ENCODE results near the gene MPDZ.
"Not testable (repeated sequence)": the region's sequence is repeated elsewhere in the genome, so short reads cannot be mapped to it uniquely, and the experiment has no call there.

MPDZ gene

DNA sequence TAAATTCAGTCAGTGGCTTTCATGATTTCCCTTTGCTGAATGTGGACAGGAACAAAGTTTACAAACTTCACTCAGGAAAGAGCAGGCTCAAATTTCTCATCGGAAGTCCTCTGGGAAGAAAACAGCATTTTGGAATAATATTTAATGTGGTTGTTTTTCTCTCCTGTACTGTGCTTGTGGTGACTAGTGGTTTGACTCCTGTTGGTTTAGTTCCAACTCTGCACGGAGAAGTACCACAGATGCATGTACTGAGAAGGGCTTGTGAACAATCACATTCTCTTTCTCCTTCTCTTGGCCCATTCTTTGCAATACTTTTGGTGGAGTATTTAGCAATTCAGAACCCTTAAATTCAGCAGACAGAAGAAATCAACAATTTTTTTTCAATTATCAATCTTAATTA is 13.3 kb downstream of the MPDZ start:
- no peak for DNase-seq (ENCODE audit: extremely low read depth in 1 of 2, low read depth in 1 of 2)

DNA sequence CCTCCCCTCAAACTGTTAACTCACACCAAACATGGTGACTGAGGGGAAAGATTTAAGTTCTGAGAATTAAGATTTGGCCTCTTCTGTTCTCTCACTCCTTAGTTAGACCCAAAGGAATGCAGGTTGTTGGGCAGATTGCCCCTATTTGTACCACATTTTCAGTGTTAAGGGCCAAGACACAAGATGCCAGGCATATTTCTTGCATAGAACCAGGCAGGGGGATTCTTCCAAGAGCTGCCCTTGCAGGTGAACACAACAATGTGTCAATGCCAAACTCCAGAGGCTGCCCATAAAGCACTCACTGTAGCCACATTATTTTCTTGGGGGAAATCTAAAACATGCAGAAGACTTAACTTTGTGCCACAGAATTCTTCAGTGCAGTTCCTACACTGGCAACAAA is 14.7 kb downstream of the MPDZ start:
- DNase-seq (ENCODE audit: extremely low read depth in 1 of 2, low read depth in 1 of 2) = no peak

DNA sequence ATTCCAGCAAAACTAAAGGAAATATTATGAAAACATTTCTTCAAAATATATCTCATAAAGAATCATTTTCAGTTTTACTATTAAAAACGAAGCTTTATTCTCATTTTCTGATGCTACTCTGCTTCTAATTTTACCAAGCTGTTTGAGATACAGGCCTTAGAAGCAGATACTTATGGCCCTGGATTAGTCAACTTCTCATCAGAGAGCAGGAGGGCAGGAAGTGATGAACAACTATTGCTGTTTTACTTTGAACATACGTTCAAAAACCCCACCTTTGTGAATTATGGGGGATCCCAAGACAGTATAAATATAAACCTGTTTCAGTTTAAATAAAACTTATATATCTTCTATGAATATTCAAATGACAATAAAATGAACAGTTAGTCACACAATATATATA is 16.0 kb downstream of the MPDZ start:
- DNase-seq (ENCODE audit: extremely low read depth in 1 of 2, low read depth in 1 of 2) = no peak

DNA sequence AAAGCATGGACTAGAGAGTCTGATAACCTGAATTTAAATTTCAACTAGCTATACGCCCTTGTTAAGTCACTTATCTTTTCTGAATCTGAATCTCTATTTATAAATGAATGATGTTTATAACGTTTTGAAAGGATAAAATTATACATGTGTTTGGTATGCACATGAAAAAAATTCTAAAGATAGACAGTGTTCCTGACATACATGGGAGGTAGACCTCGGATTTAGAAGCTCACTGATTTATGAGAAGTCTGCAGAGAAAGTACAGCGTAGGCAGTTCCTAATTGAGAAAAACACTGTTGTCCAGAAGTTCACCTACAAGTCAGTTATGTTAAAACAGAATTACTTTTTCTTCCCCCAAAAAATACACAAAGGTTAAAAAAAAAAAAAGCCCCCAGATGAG is 26.6 kb downstream of the MPDZ start:
- no peak for DNase-seq (ENCODE audit: extremely low read depth in 1 of 2, low read depth in 1 of 2)

DNA sequence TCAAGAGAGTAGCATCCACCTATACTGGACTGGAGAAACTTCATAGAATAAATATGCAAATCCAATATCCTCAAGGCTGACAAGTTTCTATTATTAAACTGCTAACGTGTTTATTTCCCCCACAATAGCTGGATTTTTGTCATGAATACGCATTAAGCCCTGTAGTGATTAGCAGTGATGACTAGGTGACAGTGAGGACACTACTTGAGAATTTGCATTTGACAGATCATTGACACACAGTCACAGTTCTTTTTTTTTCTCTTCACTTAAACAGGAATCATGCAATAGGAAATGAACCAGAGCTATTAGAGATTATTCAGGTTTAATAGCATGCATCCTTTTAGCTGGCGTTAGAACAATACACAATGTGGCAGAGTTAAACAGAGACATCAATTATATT is 35.3 kb downstream of the MPDZ start:
- no peak for DNase-seq (ENCODE audit: extremely low read depth in 1 of 2, low read depth in 1 of 2)

DNA sequence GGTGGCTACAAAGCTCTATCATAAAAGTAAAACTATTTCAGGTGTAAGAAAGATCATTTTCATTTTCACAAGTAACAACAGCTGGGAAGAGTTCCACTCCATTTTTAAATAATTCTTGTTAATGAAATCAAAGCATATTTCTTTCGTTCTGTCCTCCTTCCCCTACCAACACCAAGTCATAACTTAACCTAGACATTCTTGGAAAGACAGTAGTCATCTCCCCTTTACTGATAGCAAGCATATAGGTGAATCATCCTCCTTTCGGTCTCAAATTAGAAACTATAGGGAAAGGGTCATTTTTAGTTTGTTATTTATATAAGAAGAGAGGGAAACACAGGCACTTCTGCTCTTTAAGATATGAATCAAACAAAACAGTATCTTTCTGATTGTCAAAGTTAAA is 38.2 kb downstream of the MPDZ start:
- DNase-seq (ENCODE audit: extremely low read depth in 1 of 2, low read depth in 1 of 2) = no peak

DNA sequence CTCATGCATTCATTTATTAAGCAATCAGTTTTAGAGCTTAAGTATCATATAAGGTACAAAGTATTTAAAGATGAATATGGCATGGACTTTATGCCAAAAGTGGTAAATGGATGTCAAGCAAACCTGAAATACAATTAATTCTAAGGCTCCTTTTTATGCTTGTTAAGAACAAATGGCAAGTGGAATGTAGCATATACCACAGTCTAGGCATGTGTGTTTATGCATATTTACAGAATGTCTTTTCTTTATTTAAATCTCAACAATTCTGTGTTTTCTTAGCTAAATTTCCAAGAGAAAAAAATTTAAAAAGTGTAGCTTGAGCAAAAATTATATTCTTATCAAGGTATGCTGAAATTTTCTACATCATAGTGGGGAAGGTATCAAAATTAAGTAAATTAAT is 39.8 kb downstream of the MPDZ start:
- no peak for DNase-seq (ENCODE audit: extremely low read depth in 1 of 2, low read depth in 1 of 2)

DNA sequence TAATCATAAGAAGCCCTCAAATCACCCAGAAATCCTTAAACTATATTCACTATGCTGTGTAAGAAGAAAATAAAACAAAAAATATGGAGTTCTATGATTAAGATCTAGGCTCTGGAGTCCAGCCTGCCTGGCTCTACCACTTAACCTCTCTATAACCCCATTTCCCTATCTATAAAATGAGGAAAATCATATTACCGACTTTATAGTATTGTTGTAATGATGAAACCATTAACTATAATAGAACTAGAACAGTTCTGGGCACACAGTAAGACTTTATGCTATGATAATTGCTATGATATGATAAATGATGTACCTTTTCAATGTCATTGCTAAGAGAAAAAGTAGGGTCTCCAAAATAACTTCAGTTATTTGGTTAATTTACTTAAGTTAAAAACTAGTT is 40.3 kb downstream of the MPDZ start:
- no peak for DNase-seq (ENCODE audit: extremely low read depth in 1 of 2, low read depth in 1 of 2)

DNA sequence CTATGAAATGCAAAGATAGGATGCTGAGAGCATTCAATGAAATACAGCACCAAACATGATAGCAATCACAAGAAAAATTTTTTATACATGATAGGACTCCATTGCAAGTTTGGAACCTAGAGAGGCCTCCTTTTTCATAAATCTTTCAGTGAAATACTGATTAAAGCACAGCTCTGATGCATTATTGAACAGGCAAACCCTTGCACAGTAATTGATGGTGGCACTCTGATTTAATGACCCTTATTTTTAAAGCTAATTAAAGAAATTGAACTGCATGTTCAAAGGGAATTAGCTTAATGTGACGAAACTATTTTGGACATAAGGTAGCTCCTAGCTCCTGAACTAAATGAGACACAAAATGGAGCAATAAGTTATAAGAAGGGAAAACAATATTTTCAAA is 44.6 kb downstream of the MPDZ start:
- DNase-seq (ENCODE audit: extremely low read depth in 1 of 2, low read depth in 1 of 2) = no peak

DNA sequence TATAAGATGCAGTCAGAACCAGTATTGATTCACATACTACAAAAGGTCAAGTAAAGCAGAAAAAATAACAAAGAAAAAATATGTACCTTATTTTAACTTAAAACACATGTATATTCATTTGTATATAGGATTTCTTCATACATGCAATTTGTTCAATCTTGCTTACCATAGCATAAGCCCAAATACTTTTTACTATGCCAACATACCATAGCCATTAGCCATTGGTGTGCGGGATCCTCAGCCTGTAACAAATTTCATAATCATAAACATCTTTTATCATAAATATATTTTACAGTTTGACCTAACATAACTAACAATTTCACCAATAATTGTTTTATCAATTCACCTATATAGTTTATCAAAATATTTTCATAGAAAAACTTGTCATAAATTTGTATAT is 51.1 kb downstream of the MPDZ start:
- no peak for DNase-seq (ENCODE audit: extremely low read depth in 1 of 2, low read depth in 1 of 2)

DNA sequence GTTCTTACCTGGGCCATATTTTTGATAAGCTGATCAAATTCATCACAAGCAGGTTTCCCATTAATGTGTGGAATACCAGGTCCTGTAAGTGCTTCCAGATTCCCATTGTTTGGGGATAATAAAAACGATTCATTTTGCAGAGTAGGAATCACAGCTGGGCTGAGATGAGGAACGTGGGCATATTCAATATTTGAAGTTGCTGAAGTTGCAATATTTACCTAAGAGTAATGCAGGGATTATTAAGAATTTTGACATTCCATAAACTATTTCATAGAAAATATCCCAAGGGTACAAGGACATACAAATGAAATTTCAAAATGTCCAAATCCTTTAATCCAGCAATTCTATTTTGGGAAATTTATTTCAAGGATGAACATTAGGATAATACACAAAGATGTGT is 55.1 kb downstream of the MPDZ start:
- no peak for DNase-seq (ENCODE audit: extremely low read depth in 1 of 2, low read depth in 1 of 2)

DNA sequence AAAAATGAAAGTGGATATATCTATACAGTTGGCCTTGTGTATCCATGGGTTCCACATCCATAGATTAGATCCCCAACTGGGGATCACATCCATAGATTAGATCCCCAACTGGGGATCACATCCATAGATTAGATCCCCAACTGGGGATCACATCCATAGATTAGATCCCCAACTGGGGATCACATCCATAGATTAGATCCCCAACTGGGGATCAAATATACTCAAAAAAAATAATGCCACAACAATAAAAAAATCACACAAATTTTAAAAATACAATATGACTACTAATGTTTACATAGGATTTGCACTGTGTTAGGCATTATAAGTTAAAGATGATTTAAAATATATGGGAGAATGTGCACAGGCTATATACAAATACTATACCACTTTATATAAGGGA is 56.8 kb downstream of the MPDZ start:
- not testable (repeated sequence) for DNase-seq (ENCODE audit: extremely low read depth in 1 of 2, low read depth in 1 of 2)

DNA sequence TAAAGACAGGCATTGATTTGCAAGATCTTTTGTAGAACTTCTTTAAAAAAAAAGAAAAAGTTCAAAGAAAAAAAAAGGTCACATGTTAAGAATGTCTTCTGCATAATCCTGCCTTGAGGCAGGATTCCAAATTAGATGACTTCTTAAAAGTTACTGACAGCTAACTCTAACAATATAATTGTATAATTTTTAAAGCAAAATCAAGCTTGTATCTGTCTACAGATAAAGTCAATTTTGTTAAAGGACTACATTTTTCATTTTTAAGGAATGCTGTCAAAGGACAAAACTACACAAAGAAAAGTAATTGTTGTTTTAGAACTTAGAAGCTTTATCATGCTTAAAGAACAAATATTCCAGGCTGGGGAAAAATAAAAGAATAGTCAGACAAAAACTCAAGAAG is 57.8 kb downstream of the MPDZ start:
- DNase-seq (ENCODE audit: extremely low read depth in 1 of 2, low read depth in 1 of 2) = no peak

DNA sequence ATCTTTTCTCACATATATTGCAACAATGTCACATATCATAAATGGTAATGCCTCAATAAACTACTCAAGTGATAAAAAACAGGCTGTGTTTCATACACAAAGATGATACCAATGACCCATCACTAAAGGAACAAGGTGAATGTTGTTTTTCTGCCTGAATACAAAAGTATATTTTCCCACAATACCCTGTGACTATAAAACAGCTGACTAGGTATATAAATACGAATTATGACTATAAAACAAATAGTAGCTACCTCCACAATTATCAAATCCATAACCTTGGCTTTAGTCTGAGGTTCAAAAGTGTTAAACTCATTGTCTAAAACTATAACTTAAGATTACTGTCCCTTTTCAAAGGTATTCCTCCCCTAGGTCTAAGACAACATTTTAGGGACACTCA is 58.7 kb downstream of the MPDZ start:
- DNase-seq (ENCODE audit: extremely low read depth in 1 of 2, low read depth in 1 of 2) = no peak

DNA sequence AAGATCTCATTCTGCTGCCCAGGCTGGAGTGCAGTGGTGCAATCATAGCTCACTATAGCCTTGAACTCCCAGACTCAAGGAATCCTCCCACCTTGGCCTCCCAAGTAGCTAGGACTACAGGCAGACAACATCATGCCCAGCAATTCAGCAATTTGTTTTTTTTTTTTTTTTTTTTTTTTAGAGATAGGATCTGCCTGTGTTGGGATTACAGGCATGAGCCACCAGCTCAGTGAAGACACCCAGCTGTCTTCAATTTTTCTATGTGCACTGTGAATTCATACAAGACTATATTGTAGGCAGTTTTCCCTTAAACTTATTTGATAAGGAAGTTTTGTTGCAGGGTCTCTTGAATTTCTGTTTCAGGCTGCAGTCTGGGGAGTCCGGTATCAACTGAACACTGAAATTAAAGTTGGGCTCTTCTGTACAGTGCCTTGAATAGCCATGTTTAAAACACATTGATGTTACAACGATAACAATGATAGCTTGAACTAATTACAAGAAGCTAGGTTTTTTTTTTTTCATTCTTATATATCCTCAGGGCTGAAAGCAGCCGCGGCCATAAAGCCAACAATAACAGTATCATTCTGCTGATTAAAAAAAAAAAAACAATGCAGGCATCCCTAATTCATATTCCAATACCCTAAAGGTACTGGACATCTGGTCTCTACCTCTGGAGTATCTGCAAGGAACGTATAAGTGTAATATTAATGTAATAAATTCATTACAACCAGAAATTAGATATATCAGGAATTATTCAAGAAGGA is 63.5 kb downstream of the MPDZ start:
- DNase-seq (ENCODE audit: extremely low read depth in 1 of 2, low read depth in 1 of 2) = no peak

DNA sequence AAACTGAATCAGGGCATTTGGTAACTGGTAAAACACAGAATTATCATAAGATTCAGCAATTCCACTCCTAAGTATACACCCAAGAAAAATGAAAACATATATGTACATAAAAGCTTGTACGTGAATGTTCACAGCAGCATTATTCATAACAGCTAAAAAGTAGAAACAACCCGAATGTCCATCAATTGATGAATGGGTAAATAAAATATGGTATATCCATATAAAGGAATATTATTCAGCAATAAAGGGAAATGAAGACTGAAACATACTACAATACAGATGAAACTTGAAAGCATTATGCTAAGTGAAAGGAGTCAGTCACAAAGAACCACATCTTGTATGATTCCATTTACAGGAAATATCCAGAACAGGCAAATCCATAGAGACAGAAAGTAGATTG is 65.5 kb downstream of the MPDZ start:
- no peak for DNase-seq (ENCODE audit: extremely low read depth in 1 of 2, low read depth in 1 of 2)

DNA sequence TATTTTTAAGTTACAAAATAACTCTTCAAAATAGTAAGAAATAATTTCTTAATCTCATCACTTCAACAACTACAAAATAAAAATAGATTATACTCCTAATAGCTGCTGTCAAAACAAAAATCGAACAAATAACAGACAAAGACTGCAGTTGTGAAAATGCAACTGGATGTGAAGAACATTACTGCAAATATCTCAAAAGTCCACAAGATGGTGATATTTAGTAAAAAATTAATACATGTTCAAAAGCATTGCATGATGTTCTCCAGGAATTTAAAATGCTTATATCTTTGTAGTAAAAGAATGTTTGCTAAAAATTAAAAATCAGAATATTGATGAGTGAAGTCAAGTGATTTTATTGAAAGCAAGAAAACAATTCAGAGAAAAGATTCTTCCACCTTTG is 66.2 kb downstream of the MPDZ start:
- DNase-seq (ENCODE audit: extremely low read depth in 1 of 2, low read depth in 1 of 2) = no peak

DNA sequence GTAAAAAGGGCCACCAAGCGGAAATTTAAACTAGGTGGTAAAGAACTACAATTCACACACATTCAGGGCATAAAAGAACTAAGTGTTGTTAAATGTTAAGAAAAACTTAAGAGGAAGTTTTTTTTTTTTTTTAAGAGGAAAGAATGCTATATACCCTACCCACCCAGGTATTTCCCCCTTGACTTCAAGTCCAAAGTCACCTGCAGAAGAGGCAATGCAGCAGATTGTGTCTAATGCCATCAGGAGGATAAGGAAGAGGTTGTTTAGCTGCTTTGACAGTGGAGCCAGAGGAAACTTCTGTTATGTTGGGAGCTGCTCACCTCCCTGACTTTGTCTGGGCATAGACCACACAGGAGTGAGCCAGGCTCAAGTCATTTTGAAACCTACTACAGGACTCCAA is 69.2 kb downstream of the MPDZ start:
- no peak for DNase-seq (ENCODE audit: extremely low read depth in 1 of 2, low read depth in 1 of 2)

DNA sequence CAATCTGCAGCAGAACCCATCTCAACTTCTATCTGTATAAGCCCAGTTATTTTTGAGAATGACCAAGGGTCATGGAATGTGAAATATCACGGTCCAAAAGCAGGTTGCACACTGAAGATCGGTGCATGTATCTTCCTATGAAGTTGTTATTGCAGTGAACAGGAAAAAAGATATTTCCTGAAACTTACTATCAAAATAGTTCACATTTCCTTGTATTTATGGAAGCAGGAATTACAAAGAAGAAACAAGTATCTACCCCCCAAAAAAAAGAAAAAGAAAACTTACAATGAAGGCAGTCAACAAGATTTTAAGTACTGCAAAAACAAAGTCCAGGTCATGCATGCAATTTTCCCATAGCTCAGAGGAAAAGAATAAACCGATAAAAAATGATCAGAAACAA is 70.0 kb downstream of the MPDZ start:
- no peak for DNase-seq (ENCODE audit: extremely low read depth in 1 of 2, low read depth in 1 of 2)

DNA sequence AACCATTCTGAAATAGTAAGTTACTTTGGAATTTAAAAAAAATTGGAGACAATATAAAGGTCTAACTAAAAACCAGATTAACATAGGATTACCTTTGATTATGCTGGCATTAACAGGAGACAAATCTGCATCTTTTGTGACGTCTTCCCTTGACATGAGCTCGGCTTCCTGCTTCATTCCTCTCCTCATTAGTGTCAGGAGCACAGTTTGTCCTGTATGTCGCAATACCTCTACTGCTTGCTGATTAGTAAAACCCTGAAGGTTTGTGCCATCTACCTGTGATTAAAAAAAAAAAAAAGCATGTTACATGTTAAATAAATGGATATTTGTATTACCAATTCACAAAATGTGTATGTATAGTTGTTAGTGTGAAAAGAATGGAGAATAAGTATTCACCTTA is 73.7 kb downstream of the MPDZ start:
- no peak for DNase-seq (ENCODE audit: extremely low read depth in 1 of 2, low read depth in 1 of 2)

DNA sequence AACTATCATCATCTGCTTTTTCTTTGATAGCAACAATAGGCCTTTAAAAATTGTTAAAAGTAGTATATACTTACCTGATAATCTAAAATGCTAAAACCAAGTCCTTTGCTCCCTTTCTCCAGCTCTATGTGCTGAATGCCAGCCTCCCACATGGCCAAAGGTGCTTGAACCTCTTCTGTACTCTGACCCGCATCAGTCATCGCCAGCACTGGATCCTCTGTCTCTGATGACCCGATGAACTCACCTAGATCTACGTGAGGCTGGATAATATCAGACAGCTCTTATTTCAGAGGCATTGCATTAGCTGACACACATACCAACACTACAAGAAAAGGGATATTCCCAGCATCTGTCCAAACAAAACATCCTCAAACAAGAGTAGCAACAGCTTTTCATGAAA is 89.5 kb downstream of the MPDZ start:
- no peak for DNase-seq (ENCODE audit: extremely low read depth in 1 of 2, low read depth in 1 of 2)

DNA sequence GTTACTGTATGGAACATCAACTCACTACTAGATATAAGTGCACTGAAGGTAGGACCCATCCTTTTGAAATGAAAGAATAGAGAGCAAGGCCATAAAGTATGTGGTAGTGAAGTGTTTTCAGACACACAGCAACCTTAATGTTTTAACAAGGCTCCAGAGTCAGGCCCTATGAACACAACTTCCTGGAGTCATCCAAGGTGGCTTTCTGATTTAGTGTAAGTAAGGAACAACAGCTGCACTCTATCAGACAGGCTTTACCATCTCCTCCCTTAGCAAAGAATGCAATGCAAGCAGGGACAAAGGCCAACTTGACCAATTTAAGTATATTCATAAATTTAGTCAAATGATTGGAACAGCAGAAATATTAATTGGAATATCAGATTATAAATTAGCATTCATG is 90.1 kb downstream of the MPDZ start:
- DNase-seq (ENCODE audit: extremely low read depth in 1 of 2, low read depth in 1 of 2) = no peak

DNA sequence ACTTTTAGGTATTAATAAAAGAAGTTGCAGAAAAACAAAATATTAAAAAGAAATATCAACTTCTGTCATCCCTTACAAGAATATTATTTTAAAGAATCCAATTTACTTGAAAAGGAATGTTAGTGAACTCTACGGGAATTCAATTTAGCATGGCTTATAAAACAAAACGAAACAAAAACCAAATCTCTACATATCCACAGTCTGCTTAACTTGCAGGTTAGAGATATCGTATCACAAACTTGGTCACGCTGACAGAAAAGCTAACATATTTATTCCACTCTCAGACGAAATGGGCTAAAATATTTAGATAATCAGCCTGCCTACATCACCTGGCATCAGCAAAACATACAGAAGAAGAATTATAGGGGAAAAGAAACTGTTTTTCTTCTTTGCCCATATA is 92.7 kb downstream of the MPDZ start:
- DNase-seq (ENCODE audit: extremely low read depth in 1 of 2, low read depth in 1 of 2) = no peak
